ENCODE measurements around the gene ATP8A2.
"Not testable (repeated sequence)": the region's sequence is repeated elsewhere in the genome, so short reads cannot be mapped to it uniquely, and the experiment has no call there.

Gene ATP8A2

DNA sequence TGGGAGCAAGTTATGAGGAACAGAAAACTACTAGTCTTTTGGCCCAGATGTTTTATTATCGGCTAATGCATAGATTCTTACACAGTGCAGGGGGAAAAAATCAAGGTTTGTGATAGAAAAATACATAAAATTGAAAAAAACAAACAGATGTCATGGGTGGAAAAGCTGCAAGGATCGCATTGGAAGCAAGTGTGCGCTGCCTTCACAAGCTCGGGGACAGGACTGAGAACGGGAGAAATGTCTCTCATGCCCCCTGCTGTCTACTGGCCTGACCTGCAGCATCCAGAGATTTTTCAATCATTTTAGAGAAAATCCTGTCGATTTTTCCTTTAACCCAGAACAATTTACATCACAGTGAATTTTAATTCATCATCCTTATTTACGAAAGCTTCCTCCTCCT is 700.6 kb downstream of the ATP8A2 start:
- DNase-seq (ENCODE audit: low spot score) = not testable (repeated sequence)

DNA sequence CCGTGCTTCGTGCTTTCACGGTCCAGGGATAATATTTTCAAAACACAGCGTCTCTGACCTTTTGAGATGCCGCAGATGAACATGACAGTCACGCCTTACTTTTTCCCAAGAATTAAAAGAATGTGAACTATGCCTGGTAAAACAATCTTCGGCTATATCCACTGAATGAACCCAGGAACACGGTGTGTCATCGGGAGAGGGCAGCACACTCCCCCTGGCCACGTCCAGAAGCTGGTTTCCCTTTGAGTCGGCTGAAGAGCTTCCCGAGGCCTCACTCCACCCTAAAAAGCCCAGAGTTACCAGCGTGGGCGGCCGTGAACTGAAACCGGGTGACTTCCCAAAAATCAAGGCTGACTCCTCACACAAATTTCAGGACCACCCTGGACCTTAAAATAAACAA is 702.9 kb downstream of the ATP8A2 start:
- no peak for DNase-seq (ENCODE audit: low spot score)
